A549 treated with AZD9567 at 1 μM for 4 hours (cell line): ENCODE measurements around the gene PPP1R14B. TPM values are rescaled to one million over a fixed set of nuclear protein-coding genes. Genes with fewer than 3 reads are reported as not detected.

Experiments
- total RNA-seq: library from RNA; stranded (reverse); fragments of 200-300 nt; extraction: Qiagen RNA extraction; gene quantifications from 5 replicates; pipeline ENCODE4 v1.2.3, GENCODE V29; 2022; ENCODE audit not compliant: insufficient read depth

PPP1R14B gene, protein sequence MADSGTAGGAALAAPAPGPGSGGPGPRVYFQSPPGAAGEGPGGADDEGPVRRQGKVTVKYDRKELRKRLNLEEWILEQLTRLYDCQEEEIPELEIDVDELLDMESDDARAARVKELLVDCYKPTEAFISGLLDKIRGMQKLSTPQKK
- 166 to 357 TPM (median 343 TPM) in 5 replicates for total RNA-seq

DNA sequence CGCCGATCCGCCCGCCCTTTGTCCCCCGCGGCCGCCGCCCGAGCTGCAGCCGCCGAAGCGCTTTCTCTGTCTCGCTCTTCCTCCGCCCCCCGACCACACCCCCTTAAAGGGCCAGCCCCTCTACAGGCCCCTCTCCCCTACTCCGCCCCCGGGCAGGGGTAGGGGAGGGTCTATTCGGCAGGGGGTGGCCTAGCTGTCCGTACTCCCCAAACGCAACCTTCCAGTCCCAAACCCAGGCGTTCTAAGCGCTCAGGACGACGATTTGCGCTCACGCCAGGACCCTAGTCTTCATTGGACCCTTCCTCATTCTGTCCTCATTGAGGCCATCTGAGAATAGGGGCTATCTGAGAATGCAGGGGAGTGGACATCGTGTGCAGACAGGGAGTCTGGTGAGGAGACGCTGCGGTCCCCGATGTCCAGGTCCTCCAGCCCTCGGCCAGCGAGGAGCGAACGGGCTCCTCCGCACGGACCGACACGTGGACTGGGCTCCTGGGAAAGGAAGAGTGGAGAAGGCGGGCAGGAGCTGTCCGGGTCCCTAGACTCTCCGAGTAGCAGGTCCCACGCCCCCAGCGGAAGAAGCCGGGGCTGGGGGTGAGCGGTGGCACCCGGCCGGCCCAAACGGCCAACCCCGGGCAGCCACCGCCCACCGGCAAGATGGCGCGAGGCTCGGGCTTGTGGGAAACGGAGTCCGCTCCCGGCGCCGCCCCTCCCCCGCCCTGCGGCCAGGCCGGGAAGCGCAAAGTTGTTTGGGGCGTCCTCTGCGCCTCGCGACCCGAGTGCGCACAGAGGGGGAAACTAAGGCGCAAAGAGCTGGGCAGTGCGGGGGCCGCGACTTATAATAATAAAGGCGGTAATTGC is at the start of gene PPP1R14B:
Gene PPP1R14B, minus strand, starts transcription at position 73 of the 858 bp plus-strand sequence. CDS start 270 bp downstream, outside the sequence.

DNA sequence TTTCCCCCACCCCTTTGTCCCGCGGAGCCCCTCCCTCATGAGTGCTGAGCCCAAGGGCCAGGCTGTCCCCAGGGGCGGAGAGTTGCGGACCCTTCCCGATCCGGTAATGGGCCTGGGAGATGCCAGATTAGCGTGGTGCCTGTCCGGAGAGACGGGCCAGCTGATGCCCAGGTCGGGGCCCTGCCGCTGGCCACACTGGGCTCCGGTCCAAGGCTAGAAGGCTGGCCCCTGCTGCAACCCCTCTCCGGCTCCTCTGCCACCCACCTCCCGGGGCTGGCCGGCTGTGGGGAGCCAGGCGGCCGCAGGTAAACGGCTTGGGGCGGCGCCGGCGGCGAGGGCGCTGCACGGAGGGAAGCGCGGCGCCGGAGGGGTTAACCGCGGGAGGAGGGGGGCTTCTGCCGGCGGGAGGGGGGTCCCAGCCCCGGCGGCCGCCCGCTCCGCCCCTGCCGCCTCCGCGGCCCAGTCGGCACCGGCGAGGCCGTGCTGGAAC is 44.6 kb upstream of the PPP1R14B start, which contains the start of gene KCNK4:
Gene KCNK4, plus strand, starts transcription at position 41 of the 490 bp plus-strand sequence. CDS start 1,717 bp downstream, outside the sequence.

DNA sequence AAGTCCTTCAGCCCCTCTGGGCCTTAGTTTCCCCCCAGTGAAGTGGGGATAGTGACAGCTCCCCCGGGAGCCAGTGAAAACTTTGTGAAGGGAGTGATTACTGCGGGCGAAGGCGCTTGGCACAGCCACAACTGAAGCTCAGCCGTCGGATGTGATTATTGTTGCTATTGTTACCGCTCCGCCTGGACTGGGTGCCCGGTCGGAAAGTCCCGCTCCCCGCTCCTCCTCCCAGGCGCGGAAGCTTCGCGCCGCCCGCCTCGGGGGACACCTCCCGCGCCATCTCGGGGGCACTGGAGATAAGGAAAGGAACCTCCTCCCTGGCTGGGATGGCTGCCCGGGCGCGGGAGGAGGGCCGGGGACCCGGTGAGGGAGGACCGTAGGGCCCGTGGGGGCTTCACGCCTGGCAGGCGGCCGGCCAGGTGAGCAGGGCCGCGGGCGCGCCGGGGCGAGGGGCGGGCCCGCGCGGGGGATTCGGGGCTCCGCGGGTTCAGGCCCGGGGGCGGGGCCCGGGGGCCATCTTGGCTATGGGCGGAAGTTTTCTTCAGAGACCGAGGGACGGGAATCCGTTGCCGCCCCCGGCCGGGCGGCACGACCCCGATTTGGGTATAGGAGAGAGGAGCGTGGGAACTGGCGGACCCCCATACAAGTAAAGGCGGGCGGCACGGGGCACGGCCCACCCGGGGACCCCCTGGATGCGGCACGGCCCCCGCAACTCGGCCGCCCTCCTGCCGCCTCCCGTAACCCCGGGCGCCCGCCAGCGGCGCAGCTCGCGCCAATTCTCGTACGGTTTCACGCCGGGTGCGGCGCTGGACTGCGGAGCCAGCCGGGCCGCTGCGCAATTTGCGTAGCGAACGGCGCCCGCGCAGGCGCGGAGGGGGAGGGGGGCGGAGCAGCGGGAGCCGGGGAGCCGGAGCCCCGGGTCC is 38.5 kb upstream of the PPP1R14B start, which contains the start of gene GPR137:
Gene GPR137, plus strand, starts transcription at position 887 of the 923 bp plus-strand sequence. CDS start 677 bp downstream, outside the sequence.

DNA sequence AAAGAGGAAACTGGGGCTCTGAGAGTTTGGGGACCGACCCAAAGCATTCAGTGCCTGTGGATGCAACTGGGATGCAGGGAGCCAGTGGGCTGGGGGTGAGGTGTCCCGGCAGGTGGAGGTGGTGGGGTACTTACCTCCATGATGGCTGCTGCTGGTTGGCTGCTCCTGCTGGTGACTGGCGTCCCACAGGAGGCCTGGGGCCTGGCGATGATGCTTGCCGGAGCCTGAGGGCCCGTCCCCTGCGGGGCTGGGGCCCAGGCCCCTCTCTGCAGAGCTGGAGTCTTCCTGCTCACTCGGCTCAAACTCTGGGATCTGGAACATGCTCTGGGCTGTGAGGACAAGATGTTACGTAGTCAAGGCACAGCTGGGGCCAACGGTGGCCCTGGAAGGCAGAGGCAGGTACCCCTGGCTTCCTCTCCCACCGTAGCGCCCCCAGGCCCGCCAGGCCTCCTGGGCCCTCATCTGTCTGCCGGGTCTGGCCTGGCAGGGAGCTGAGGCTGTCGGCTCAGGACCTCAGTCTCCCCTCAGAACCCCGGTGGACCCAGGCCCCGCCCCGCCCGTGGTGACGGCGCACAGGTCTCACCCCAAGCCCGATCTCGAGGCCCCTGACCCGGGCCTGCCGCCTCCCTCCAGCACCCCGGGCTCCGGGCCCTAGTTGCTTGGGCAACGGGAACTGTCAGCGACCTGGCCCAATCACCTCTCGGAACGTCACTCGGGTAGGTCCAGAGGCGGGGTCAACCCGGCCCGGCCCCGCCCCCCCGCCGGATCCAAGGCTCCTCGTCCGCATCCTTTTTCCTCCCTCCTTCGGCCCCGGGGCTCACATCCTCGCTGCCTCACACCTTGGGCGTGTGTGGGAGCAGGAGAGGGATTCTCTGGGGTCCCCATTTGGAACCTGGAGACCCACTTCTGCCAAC is 37.6 kb upstream of the PPP1R14B start, which contains the start of gene BAD:
Gene BAD, minus strand, starts transcription at position 618 of the 914 bp plus-strand sequence. Its CDS starts 297 bp downstream, at position 321.

DNA sequence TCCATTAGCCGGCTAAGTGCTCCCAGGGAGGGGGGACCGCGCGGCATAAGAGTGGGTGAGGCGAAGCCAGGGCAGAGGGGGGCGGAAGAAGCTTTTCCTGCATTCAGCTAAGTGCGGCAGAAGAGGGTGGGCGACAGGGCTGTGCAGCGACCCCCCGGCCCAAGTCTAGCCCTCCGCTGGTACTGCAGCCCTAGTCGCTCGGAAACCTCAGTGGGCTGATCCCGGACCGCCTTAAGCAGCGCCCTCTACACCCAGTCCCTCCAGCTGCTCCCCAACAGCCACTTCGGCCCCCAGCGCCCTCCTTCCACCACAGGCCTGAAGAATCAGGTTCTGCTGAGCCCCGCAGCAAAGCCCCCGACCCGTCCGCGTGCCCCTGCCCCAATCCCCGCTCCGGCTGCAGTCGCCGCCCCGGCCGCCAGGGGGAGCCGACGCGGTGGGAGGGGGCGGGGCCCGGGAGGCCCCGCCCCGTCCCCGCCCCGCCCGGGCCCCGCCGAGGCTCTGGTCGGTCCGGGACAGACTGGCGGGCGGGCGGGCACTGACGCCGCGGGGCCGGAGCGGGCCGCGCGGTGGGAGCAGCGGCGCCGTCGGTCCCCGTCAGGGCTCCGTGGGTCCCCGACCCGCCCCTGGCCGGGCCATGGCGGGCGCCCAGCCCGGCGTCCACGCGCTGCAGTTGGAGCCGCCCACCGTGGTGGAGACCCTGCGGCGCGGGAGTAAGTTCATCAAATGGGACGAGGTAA is 4.4 kb upstream of the PPP1R14B start, which contains the start of gene PLCB3:
Gene PLCB3, plus strand, starts transcription at position 515 of the 737 bp plus-strand sequence. Its CDS starts 120 bp downstream, at position 635.

DNA sequence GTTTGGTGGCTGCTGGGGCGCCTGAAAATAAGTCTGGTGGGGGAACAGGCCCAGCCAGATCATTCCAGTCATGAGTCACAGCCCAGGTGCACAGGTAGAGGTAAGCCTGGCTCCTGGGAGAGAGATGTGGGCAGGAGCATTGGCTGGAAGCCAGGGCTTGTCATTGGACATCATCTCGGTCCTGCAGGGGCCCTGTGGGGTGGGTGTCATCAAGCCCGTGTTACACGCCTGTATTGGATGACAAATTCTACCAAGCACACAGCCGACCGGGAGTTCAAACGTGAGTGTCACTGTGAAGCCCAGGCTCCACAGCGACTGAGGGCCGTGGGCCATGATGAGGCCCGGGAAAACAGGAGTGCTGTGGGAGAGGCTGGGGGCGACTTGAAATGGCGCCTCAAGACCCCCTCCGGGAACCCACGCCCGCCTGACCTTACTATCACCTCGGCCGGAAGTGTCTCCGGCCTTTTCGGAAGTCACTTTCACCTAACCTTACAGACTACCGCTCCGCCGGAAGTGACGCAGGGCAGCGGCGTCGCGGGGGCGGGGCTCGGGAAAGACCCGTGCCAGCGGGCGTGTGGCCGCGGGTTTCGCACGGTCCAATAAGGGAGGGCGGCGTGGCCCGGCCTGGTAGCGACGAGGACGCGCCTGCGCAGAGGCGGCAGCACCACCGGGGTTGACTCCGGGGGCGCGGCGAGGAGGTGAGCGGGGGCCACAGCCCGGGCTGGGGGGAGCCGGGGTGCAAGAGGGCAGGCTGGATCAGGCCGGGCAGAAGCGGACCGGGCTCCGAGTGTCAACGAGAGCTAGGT is 6.1 kb downstream of the PPP1R14B start, which contains the start of gene FKBP2:
Gene FKBP2, plus strand, starts transcription at position 661 of the 806 bp plus-strand sequence. CDS start 1,293 bp downstream, outside the sequence.

DNA sequence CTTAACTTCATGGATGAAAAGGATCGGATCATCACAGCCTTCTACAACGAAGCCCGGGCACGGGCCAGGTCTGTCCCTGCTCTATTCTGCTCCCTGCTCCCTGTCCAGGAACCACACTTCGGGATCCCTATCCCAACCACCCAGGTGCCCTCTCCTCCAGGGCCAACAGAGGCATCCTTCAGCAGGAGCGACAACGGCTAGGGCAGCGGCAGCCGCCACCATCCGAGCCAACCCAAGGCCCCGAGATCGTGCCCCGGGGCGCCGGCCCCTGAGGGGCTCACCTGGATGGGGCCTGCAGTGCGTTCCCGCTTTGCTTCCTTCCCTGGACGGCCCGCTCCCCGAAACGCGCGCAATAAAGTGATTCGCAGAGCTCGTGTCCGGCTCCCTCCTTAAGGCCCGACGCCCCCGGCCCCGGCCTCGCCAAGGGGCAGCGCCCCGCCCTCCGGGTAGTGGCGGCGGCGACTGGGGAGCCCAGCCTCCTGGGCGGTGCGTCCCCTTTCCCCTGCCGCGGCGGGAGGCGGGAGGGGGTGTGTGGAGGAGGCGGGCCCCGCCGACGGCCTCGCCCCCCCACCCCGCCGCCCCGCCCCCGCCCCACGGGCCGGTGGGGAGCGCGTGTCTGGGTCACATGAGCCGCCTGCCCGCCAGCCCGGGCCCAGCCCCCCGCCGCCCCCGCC is 12.7 kb downstream of the PPP1R14B start, which contains the start of gene VEGFB:
Gene VEGFB, plus strand, starts transcription at position 672 of the 674 bp plus-strand sequence. CDS start 250 bp downstream, outside the sequence.

DNA sequence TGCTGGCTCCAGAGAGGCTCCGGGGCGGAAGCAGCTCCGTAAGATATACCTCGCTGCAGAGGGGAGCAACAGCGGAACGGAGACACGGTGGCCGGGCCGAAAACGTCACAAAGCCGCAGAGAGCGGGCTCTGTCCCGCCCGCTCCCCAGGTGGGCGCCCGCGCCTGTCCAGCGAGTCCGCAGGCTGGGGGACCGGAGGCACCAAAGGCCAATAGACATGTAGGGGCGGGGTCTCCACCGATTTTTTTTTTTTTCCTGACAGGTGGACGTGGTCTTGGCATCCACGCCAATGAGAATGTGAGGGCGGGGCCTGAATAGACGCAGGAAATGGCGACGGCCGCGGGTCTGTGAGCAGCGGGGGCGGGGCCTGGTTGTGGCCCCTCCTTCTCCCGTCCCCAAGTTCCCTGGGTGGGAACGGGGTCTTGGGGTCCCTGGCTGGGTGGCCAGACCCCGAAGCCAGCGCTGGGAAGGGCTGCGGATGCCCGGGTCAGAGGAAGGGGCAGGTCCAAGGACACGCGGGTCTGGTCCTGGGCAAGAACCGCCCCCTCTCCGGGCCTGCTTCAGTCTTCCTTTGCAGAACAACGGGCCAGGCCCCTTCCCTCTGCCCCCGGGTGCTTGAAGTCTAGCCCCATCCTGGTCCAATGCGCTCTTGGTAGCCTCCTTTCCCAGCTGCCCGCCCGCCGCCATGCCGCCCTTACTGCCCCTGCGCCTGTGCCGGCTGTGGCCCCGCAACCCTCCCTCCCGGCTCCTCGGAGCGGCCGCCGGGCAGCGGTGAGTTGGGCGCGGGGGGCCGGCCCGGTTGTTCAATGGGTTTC is 16.4 kb downstream of the PPP1R14B start, which contains the start of gene DNAJC4:
Gene DNAJC4, plus strand, starts transcription at position 378 of the 814 bp plus-strand sequence. Its CDS starts 307 bp downstream, at position 685.

DNA sequence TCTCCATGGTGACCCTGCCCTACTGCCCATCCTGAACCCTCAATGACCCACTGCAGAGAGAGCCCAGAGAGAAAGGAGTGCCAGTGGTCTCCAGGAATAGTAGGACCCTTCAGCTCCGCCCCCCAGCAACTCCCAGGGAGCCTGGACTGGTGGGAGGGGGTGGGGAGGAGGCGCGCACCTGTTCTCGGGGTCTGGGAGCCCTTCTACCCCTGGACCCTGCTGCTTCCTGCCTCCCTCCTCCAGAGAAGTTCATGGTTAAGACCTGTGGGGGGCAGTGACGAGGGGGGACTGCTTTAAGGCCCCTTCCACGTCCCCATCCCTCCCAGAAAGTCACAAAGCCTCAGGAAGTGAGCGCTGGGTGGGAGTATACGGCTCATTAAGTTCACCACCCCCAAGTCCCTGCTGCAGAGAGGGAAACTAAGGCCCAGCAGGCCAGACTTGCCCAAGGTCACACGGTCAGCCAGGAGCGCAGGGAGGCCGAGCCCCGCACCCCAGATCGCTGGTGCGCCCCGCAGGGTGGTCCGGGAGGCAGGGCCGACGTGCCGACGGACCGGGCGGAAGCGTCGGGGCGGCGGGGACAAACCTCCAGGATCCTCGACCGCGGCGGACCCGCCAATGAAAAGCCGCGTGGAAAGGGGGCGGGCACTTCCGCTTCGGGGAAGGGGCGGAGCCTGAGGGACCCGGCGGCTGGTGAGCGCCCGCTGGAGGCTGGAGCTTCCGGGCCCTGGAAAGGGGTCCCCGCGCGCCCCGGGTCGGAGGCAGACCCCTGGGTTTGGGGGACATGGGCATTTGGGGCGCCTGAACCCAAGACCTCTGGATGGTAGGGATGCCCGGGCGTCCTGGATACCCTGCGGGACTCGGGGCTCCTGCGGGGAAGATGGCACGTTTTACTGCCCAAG is 20.9 kb downstream of the PPP1R14B start, which contains the start of the genes NUDT22 and TRPT1:
Gene NUDT22, plus strand, starts transcription at position 667 of the 899 bp plus-strand sequence. CDS start 379 bp downstream, outside the sequence.
Gene TRPT1, minus strand, starts transcription at position 579 of the 899 bp plus-strand sequence. Its CDS starts 326 bp downstream, at position 253.

DNA sequence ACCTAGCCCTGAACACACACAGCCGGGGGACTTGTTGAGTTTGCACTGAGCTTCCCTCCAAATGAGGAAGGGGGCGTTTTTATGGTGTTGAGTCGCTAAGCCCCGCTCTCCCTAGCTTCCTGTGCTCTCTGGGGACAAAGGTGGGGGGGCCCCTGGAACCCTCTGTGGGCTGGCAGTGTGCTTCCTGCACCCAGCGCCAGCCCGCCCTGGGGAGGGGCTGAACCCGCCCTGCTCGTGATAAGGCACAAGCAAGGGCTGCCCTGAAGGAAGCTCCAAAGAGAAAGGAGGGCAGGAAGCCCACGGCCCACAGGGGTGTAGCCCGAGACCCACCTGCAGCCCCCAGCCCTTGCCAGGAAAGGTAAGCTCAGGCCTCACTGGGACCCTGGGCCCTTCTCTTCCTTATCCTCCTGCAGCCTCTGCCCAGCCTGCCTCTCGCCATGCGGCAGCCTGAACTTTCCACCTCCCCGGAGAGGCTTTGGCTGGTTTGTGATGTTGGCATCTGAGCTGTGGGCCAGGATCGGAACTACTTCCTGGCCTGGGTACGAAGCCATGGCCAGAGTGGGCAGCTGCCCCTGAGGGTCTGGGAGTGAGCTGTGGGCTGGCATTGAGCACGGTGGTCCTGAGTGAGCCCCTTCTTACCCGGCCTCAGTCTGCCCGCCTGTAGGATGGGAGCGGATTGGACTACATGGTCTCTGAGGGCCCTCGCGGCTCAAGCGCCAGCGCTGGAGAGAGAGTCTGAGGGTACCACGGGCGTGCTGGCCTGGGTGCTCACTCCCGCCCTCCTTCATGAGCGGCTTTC is 40.1 kb downstream of the PPP1R14B start, which contains the start of gene FERMT3:
Gene FERMT3, plus strand, starts transcription at position 265 of the 799 bp plus-strand sequence. CDS start 644 bp downstream, outside the sequence.

